Panc1 (cell line): Measurements from ENCODE around the gene PLCL1.

Source experiments
- CTCF ChIP-seq: fragments of 450-650 bp; IDR thresholded peaks from 2 replicates; pipeline ENCODE4 v1.5.1; 2017; ENCODE audit warnings: mild to moderate bottlenecking
- POLR2AphosphoS5 ChIP-seq: IDR thresholded peaks from 2 replicates; pipeline ENCODE4 v1.6.1; 2012; ENCODE audit warnings: mild to moderate bottlenecking, low read depth, low read length, moderate library complexity
- REST ChIP-seq, 2 experiments: IDR thresholded peaks; 2 replicates each; pipeline ENCODE4 v1.6.1; 2011 to 2012; ENCODE audit warnings: low read depth in 2 of 2, control low read depth in 1 of 2, low read length in 1 of 2, mild to moderate bottlenecking in 1 of 2, moderate library complexity in 1 of 2; ENCODE audit not compliant: insufficient read depth in 1 of 2

- TF ChIP-seq CTCF (peak; percentile 23; the same call in 1 of the 2 replicates), POLR2AphosphoS5 (no peak), REST (IDR thresholded peaks at IDR 0.05; ENCODE audit: insufficient read depth in 1 of 2, low read depth in 2 of 2, low read length in 1 of 2) (no peak)
Observed at GRCh38 chr2:198137733-198138132, 333.3 kb downstream of the PLCL1 start.
